SH-SY5Y (cell line): ENCODE results near the gene SLAIN1.

Experiments used
- GATA2 ChIP-seq: IDR thresholded peaks from 2 replicates; pipeline ENCODE4 v1.6.1; 2011; ENCODE audit warnings: mild to moderate bottlenecking, low read depth, low read length
- GATA3 ChIP-seq: IDR thresholded peaks from 2 replicates; pipeline ENCODE4 v1.6.1; 2011; ENCODE audit warnings: low read depth, mild to moderate bottlenecking, low read length, moderate library complexity

GRCh38 chr13:77741597-77741972 lies 44.1 kb downstream of the SLAIN1 start:
- TF ChIP-seq GATA2: no peak
- TF ChIP-seq GATA3: no peak
